ENCODE results near the gene TAS2R7.
"Not testable (repeated sequence)": the region's sequence is repeated elsewhere in the genome, so short reads cannot be mapped to it uniquely, and the experiment has no call there.

Gene TAS2R7

GRCh38 chr12:10802587-10802986, at the start of gene TAS2R7:
TSS of gene TAS2R7 (minus strand) at chr12:10802627. CDS start at chr12:10802570, 57 bp downstream.
- DNase-seq = no peak

- DNase-seq = no peak
Observed at GRCh38 chr12:10851243-10851858, 48.9 kb upstream of the TAS2R7 start.

- peak; percentile 40 for DNase-seq
Observed at GRCh38 chr12:10849425-10849878, 47.0 kb upstream of the TAS2R7 start, which contains the start of gene PRR4. TSS of gene PRR4 (minus strand) at chr12:10849475. CDS start at chr12:10849437, 38 bp downstream.

GRCh38 chr12:10847744-10848143, 45.3 kb upstream of the TAS2R7 start:
- DNase-seq = no peak

GRCh38 chr12:10842862-10843261, 40.4 kb upstream of the TAS2R7 start:
- no peak for DNase-seq

GRCh38 chr12:10838461-10838860, 36.0 kb upstream of the TAS2R7 start:
- DNase-seq = no peak

GRCh38 chr12:10829994-10830393, 27.6 kb upstream of the TAS2R7 start:
- no peak for DNase-seq

GRCh38 chr12:10826258-10826657, 23.8 kb upstream of the TAS2R7 start, which contains the start of gene TAS2R10:
TSS of gene TAS2R10 (minus strand) at chr12:10826358. CDS start at chr12:10826269, 89 bp downstream.
- no peak for DNase-seq

GRCh38 chr12:10824957-10825356, 22.5 kb upstream of the TAS2R7 start:
- no peak for DNase-seq

GRCh38 chr12:10811883-10812536, 9.6 kb upstream of the TAS2R7 start:
- no peak for DNase-seq

GRCh38 chr12:10810068-10810467, 7.6 kb upstream of the TAS2R7 start, which contains the start of gene TAS2R9:
TSS of gene TAS2R9 (minus strand) at chr12:10810168. CDS start at chr12:10810075, 93 bp downstream.
- DNase-seq = no peak

- DNase-seq = no peak
Observed at GRCh38 chr12:10807186-10807585, 4.8 kb upstream of the TAS2R7 start, which contains the start of gene TAS2R8. TSS of gene TAS2R8 (minus strand) at chr12:10807286. CDS start at chr12:10806980, 306 bp downstream.

GRCh38 chr12:10801741-10802140, 686 bp downstream of the TAS2R7 start:
- DNase-seq = no peak

GRCh38 chr12:10794222-10794621, 8.2 kb downstream of the TAS2R7 start:
- DNase-seq = no peak

GRCh38 chr12:10791769-10792168, 10.7 kb downstream of the TAS2R7 start:
- DNase-seq = not testable (repeated sequence)

GRCh38 chr12:10783252-10783651, 19.2 kb downstream of the TAS2R7 start:
- DNase-seq = no peak

- DNase-seq = no peak
Observed at GRCh38 chr12:10779103-10779502, 23.3 kb downstream of the TAS2R7 start.

GRCh38 chr12:10771132-10771733, 31.2 kb downstream of the TAS2R7 start:
- DNase-seq = peak; percentile 62

- DNase-seq = no peak
Observed at GRCh38 chr12:10759657-10760056, 42.8 kb downstream of the TAS2R7 start.

- DNase-seq = no peak
Observed at GRCh38 chr12:10756194-10756593, 46.2 kb downstream of the TAS2R7 start.

GRCh38 chr12:10753059-10753458, 49.4 kb downstream of the TAS2R7 start:
- DNase-seq = no peak
